WTC11 (cell line): ENCODE data around the gene SIGLEC11. TPM values are rescaled to one million over a fixed set of nuclear protein-coding genes. Genes with fewer than 3 reads are reported as not detected.

ENCODE experiments used
- ATAC-seq: fragments of 200-7000 bp; cut with Tn5 transposase; 2 replicates; pipeline ENCODE4 v1.10.0; 2021; ENCODE audit warnings: mild to moderate bottlenecking, moderate library complexity
- CTCF ChIA-PET: fragments of 300-600 bp; sonication (Branson Sonifier 250); formaldehyde crosslinking; loops from one replicate; lab custom pipeline; 2021; ENCODE audit warnings: antibody characterized with exemption; lab: Charles Lee
- POLR2A ChIA-PET: fragments of 350-600 bp; sonication (Branson Sonifier 250); formaldehyde crosslinking; loops from one replicate; lab custom pipeline; 2021; ENCODE audit warnings: antibody characterized with exemption; lab: Charles Lee
- DNase-seq: peaks from one replicate; pipeline ENCODE4 v3.0.0; 2021; ENCODE audit warnings: low spot score
- H3K27ac Mint-ChIP-seq: 2 replicates; pipeline ENCODE4 v1.8.0; 2021; ENCODE audit warnings: mixed read lengths
- H3K27me3 Mint-ChIP-seq: 2 replicates; pipeline ENCODE4 v1.8.0; 2021; ENCODE audit warnings: low read depth, mild to moderate bottlenecking, moderate library complexity, mixed read lengths
- H3K36me3 Mint-ChIP-seq: 2 replicates; pipeline ENCODE4 v1.8.0; 2021; ENCODE audit warnings: mixed read lengths
- H3K4me1 Mint-ChIP-seq: 2 replicates; pipeline ENCODE4 v1.8.0; 2022; ENCODE audit warnings: mixed read lengths
- H3K4me3 Mint-ChIP-seq: 2 replicates; pipeline ENCODE4 v1.8.0; 2021; ENCODE audit warnings: mild to moderate bottlenecking, moderate library complexity, mixed read lengths
- H3K9me3 Mint-ChIP-seq: 2 replicates; pipeline ENCODE4 v1.8.0; 2021; ENCODE audit warnings: mixed read lengths
- E2F5 ChIP-seq: sonication (generic); formaldehyde crosslinking; IDR thresholded peaks from 2 replicates; pipeline ENCODE4 v1.8.1; 2022; ENCODE audit warnings: mild to moderate bottlenecking, moderate library complexity, missing genetic modification reagents
- FOXP4 ChIP-seq: sonication (generic); formaldehyde crosslinking; IDR thresholded peaks from 2 replicates; pipeline ENCODE4 v1.8.0; 2022; ENCODE audit warnings: mild to moderate bottlenecking, missing genetic modification reagents
- GRHL2 ChIP-seq: fragments of 250-450 bp; sonication (Bioruptor Pico); IDR thresholded peaks from 2 replicates; pipeline ENCODE4 v1.8.0; 2022; ENCODE audit warnings: mild to moderate bottlenecking, moderate library complexity; ENCODE audit not compliant: insufficient replicate concordance, severe bottlenecking
- GTF2I ChIP-seq: fragments of 250-450 bp; sonication (Bioruptor Pico); conservative IDR thresholded peaks from 2 replicates; pipeline ENCODE4 v1.4.0; 2021; ENCODE audit warnings: mild to moderate bottlenecking
- JAZF1 ChIP-seq: fragments of 250-450 bp; sonication (Bioruptor Pico); IDR thresholded peaks from 2 replicates; pipeline ENCODE4 v1.9.0; 2021; ENCODE audit warnings: moderate library complexity, mild to moderate bottlenecking, inconsistent platforms
- MAX ChIP-seq: sonication (generic); formaldehyde crosslinking; IDR thresholded peaks from 2 replicates; pipeline ENCODE4 v1.8.0; 2022; ENCODE audit warnings: mild to moderate bottlenecking, missing genetic modification reagents
- MLX ChIP-seq: sonication (generic); formaldehyde crosslinking; IDR thresholded peaks from 2 replicates; pipeline ENCODE4 v1.8.1; 2023; ENCODE audit warnings: mild to moderate bottlenecking, missing genetic modification reagents, moderate library complexity
- MYBL2 ChIP-seq: sonication (generic); formaldehyde crosslinking; IDR thresholded peaks from 2 replicates; pipeline ENCODE4 v1.8.1; 2023; ENCODE audit warnings: mild to moderate bottlenecking, moderate library complexity, missing genetic modification reagents
- NFYB ChIP-seq: sonication (generic); formaldehyde crosslinking; conservative IDR thresholded peaks from 2 replicates; pipeline ENCODE4 v1.8.0; 2022; ENCODE audit warnings: low read depth, missing genetic modification reagents
- NR1H2 ChIP-seq: sonication (generic); formaldehyde crosslinking; IDR thresholded peaks from 2 replicates; pipeline ENCODE4 v1.9.0; 2021; ENCODE audit warnings: mild to moderate bottlenecking, moderate library complexity, missing genetic modification reagents
- OVOL2 ChIP-seq: fragments of 250-450 bp; sonication (Bioruptor Pico); IDR thresholded peaks from 2 replicates; pipeline ENCODE4 v1.9.0; 2021; ENCODE audit warnings: mild to moderate bottlenecking, borderline replicate concordance
- SP1 ChIP-seq: sonication (generic); formaldehyde crosslinking; conservative IDR thresholded peaks from 2 replicates; pipeline ENCODE4 v1.8.1; 2022; ENCODE audit warnings: missing genetic modification reagents
- USF2 ChIP-seq: sonication (generic); formaldehyde crosslinking; IDR thresholded peaks from 2 replicates; pipeline ENCODE4 v1.8.1; 2023; ENCODE audit warnings: mild to moderate bottlenecking, missing genetic modification reagents, moderate library complexity
- ZBTB21 ChIP-seq: sonication (generic); formaldehyde crosslinking; IDR thresholded peaks from 2 replicates; pipeline ENCODE4 v1.8.1; 2023; ENCODE audit warnings: mild to moderate bottlenecking, missing genetic modification reagents, borderline replicate concordance
- ZBTB43 ChIP-seq: sonication (generic); formaldehyde crosslinking; IDR thresholded peaks from 2 replicates; pipeline ENCODE4 v1.8.1; 2023; ENCODE audit warnings: mild to moderate bottlenecking, missing genetic modification reagents
- ZNF317 ChIP-seq: sonication (generic); formaldehyde crosslinking; IDR thresholded peaks from 2 replicates; pipeline ENCODE4 v1.8.1; 2023; ENCODE audit warnings: low read depth, mild to moderate bottlenecking, moderate library complexity, missing genetic modification reagents, borderline replicate concordance
- total RNA-seq: library from RNA; stranded (reverse); gene quantifications from 3 replicates; pipeline ENCODE4 v1.2.3, GENCODE V29; 2021
- TF ChIP-seq, protein P1 (sequence below): sonication (generic); formaldehyde crosslinking; IDR thresholded peaks from 2 replicates; pipeline ENCODE4 v1.8.0; 2022; ENCODE audit warnings: mild to moderate bottlenecking, missing genetic modification reagents
- TF ChIP-seq, protein P2 (sequence below): sonication (generic); formaldehyde crosslinking; IDR thresholded peaks from 2 replicates; pipeline ENCODE4 v1.8.0; 2022; ENCODE audit warnings: mild to moderate bottlenecking, missing genetic modification reagents
- TF ChIP-seq, protein P3 (sequence below): sonication (generic); formaldehyde crosslinking; IDR thresholded peaks from 2 replicates; pipeline ENCODE4 v1.8.0; 2023; ENCODE audit warnings: missing genetic modification reagents

The SIGLEC11 gene
- total RNA-seq, 1 experiment from 2014 or later: not detected

DNA sequence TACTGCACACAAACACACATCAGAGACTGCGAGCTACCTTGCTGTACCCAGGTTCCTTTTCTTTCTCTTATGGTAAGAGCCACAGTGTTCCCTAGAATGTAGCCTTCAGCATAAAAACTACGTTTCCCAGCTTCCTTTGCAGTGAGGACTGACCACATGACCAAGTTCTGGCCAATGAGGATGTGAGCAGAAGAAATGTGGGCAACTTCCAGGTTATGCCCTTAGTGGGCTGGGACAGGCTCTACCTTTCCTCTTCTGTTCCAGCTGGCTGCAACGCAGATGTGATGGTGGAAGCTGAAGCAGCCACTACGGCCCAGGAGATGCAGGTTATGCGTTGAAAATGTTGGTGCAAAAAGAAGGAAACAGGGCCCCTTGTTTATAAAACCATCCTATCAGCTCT, 36.7 kb upstream of the SIGLEC11 start:
- H3K4me1 Mint-ChIP-seq: no peaks in the 10 kb centered on the region; the same call in 1 of the 2 replicates
- no peak overlapping the region for H3K4me3 Mint-ChIP-seq
- H3K9me3 Mint-ChIP-seq: no peaks in the 10 kb centered on the region; the same call in 1 of the 2 replicates
- ChIA-PET POLR2A (interaction anchor here (0.7 kb wide), 1 partner anchor 68 kb away, joined by 3 read pairs; the partner anchor contains the start of gene NUP62), CTCF (interaction anchor here (1.1 to 2.2 kb wide), 3 partner anchors 11 to 83 kb away, joined by 4 to 9 read pairs (median 8); no protein-coding TSS in a partner anchor)
- TF ChIP-seq SP1 (CRISPR knock-in tag) (no peak), GTF2I (CRISPR knock-in tag) (no peak), USF2 (CRISPR knock-in tag) (peak; percentile 96), NFYB (CRISPR knock-in tag) (peak; percentile 76), GRHL2 (CRISPR knock-in tag) (no peak)
- TF ChIP-seq, protein P1, sequence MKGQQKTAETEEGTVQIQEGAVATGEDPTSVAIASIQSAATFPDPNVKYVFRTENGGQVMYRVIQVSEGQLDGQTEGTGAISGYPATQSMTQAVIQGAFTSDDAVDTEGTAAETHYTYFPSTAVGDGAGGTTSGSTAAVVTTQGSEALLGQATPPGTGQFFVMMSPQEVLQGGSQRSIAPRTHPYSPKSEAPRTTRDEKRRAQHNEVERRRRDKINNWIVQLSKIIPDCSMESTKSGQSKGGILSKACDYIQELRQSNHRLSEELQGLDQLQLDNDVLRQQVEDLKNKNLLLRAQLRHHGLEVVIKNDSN (CRISPR knock-in tag): peak; percentile 95
- peak; percentile 99 for ATAC-seq
- no peaks in the 10 kb centered on the region for H3K27me3 Mint-ChIP-seq
- DNase-seq: peak; percentile 54
- peaks cover 20% of the 10 kb centered on the region for H3K36me3 Mint-ChIP-seq
- no peak overlapping the region; the same call in 1 of the 2 replicates for H3K27ac Mint-ChIP-seq

GRCh38 chr19:49988433-49988832, 27.5 kb upstream of the SIGLEC11 start:
- H3K4me3 Mint-ChIP-seq: no peak overlapping the region
- POLR2A ChIA-PET: no interaction called here
- no peaks in the 10 kb centered on the region for H3K27me3 Mint-ChIP-seq
- no peak for TF ChIP-seq E2F5 (CRISPR knock-in tag)
- TF ChIP-seq MYBL2 (CRISPR knock-in tag): no peak
- no peak for TF ChIP-seq ZBTB21 (CRISPR knock-in tag)
- TF ChIP-seq, protein P2, sequence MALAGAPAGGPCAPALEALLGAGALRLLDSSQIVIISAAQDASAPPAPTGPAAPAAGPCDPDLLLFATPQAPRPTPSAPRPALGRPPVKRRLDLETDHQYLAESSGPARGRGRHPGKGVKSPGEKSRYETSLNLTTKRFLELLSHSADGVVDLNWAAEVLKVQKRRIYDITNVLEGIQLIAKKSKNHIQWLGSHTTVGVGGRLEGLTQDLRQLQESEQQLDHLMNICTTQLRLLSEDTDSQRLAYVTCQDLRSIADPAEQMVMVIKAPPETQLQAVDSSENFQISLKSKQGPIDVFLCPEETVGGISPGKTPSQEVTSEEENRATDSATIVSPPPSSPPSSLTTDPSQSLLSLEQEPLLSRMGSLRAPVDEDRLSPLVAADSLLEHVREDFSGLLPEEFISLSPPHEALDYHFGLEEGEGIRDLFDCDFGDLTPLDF: no peak
- TF ChIP-seq ZBTB43 (CRISPR knock-in tag): no peak
- no peak for TF ChIP-seq MLX (CRISPR knock-in tag)
- TF ChIP-seq JAZF1 (CRISPR knock-in tag): no peak
- no peak for TF ChIP-seq OVOL2 (CRISPR knock-in tag)
- TF ChIP-seq ZNF317 (CRISPR knock-in tag): no peak
- TF ChIP-seq MAX (CRISPR knock-in tag): no peak
- no peak for TF ChIP-seq NR1H2 (CRISPR knock-in tag)
- TF ChIP-seq, protein P3, sequence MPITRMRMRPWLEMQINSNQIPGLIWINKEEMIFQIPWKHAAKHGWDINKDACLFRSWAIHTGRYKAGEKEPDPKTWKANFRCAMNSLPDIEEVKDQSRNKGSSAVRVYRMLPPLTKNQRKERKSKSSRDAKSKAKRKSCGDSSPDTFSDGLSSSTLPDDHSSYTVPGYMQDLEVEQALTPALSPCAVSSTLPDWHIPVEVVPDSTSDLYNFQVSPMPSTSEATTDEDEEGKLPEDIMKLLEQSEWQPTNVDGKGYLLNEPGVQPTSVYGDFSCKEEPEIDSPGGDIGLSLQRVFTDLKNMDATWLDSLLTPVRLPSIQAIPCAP (CRISPR knock-in tag): no peak
- TF ChIP-seq FOXP4 (CRISPR knock-in tag): no peak
- TF ChIP-seq, all 79 proteins: peak for 0
- no peak for DNase-seq
- H3K9me3 Mint-ChIP-seq: no peaks in the 10 kb centered on the region; the same call in 1 of the 2 replicates
- CTCF ChIA-PET: interaction anchor here (0.5 to 1.6 kb wide), 2 partner anchors 16 to 256 kb away, joined by 3 to 4 read pairs; no protein-coding TSS in a partner anchor
- no peak overlapping the region for H3K27ac Mint-ChIP-seq
- H3K4me1 Mint-ChIP-seq: no peaks in the 10 kb centered on the region
- H3K36me3 Mint-ChIP-seq: peaks cover 13% of the 10 kb centered on the region
- ATAC-seq: no peak
